SU-DHL-6 (cell line): ENCODE data around the gene AQP9.

Experiments used
- H2AFZ ChIP-seq: fragments of 200-600 bp; sonication (generic); 2 replicates; pipeline ENCODE4 v1.6.1; 2014; ENCODE audit warnings: low read depth, mild to moderate bottlenecking, moderate library complexity, mixed read lengths, antibody characterized with exemption, low read length; ENCODE audit not compliant: severe bottlenecking
- H3F3A ChIP-seq: fragments of 200-600 bp; shearing (Covaris generic); 2 replicates; pipeline ENCODE4 v1.6.0; 2016; ENCODE audit warnings: antibody characterized with exemption, mild to moderate bottlenecking; ENCODE audit not compliant: insufficient read depth
- H3K27ac ChIP-seq: fragments of 200-600 bp; sonication (generic); 2 replicates; pipeline ENCODE4 v1.5.1; 2016; ENCODE audit warnings: low read depth, mild to moderate bottlenecking, low read length, moderate library complexity, mixed read lengths
- H3K27me3 ChIP-seq: fragments of 200-600 bp; sonication (generic), shearing (Covaris generic); 2 replicates; pipeline ENCODE4 v1.6.0; 2014; ENCODE audit warnings: mild to moderate bottlenecking, low read length
- H3K36me3 ChIP-seq: fragments of 200-600 bp; sonication (generic); 2 replicates; pipeline ENCODE4 v1.6.1; 2014; ENCODE audit warnings: mild to moderate bottlenecking, low read length, mixed read lengths
- H3K4me2 ChIP-seq: fragments of 300-600, 200-600 bp; shearing (Covaris generic), sonication (generic); 2 replicates; pipeline ENCODE4 v1.6.0; 2014; ENCODE audit warnings: low read length, low read depth, mild to moderate bottlenecking; ENCODE audit not compliant: poor library complexity, severe bottlenecking
- H3K4me3 ChIP-seq: fragments of 200-600 bp; sonication (generic); 2 replicates; pipeline ENCODE4 v1.5.1; 2014; ENCODE audit warnings: antibody characterized with exemption, low read length, mild to moderate bottlenecking, mixed read lengths; ENCODE audit not compliant: insufficient read depth, poor library complexity, severe bottlenecking
- H3K79me2 ChIP-seq: fragments of 200-600 bp; sonication (generic); 2 replicates; pipeline ENCODE4 v1.6.1; 2014; ENCODE audit warnings: mild to moderate bottlenecking, low read length, moderate library complexity; ENCODE audit not compliant: insufficient read depth
- H3K9ac ChIP-seq: fragments of 200-600 bp; sonication (generic); 2 replicates; pipeline ENCODE4 v1.7.0; 2014; ENCODE audit warnings: mild to moderate bottlenecking, low read length
- H3K9me2 ChIP-seq: fragments of 200-600 bp; sonication (generic); replicated peaks from 2 replicates; pipeline ENCODE4 v1.6.1; 2014; ENCODE audit warnings: low read length; ENCODE audit not compliant: insufficient read depth
- H3K9me3 ChIP-seq: fragments of 200-600 bp; sonication (generic); 2 replicates; pipeline ENCODE4 v1.6.1; 2014; ENCODE audit warnings: low read length, mixed read lengths; ENCODE audit not compliant: insufficient read depth
- H4K20me1 ChIP-seq: fragments of 200-600 bp; sonication (generic); 2 replicates; pipeline ENCODE4 v1.6.1; 2014; ENCODE audit warnings: low read depth, mild to moderate bottlenecking, antibody characterized with exemption, low read length, moderate library complexity, mixed read lengths
- CTCF ChIP-seq: fragments of 200-600 bp; sonication (generic); IDR thresholded peaks from one replicate; pipeline ENCODE4 v1.5.1; 2017; ENCODE audit warnings: antibody characterized with exemption, mild to moderate bottlenecking, low read length, moderate library complexity; ENCODE audit not compliant: insufficient read depth, poor library complexity, severe bottlenecking
- EZH2phosphoT487 ChIP-seq: fragments of 200-600 bp; sonication (generic), shearing (Covaris generic); conservative IDR thresholded peaks from 2 replicates; pipeline ENCODE4 v1.6.1; 2018; ENCODE audit warnings: mild to moderate bottlenecking, antibody characterized with exemption, low read length, moderate library complexity, mixed read lengths

AQP9 gene

GRCh38 chr15:58137686-58138085 is 495 bp upstream of the AQP9 start:
- no peaks in the 10 kb centered on the region for H3K9me3 ChIP-seq
- no peak overlapping the region for H3K4me2 ChIP-seq
- H3K9me2 ChIP-seq, result no peaks in the 10 kb centered on the region
- TF ChIP-seq EZH2phosphoT487, result no peak
- TF ChIP-seq CTCF, result no peak
- H2AFZ ChIP-seq, result no peak overlapping the region
- H3K27me3 ChIP-seq, result no peaks in the 10 kb centered on the region
- no peaks in the 10 kb centered on the region for H3K79me2 ChIP-seq
- no peak overlapping the region for H3K9ac ChIP-seq
- H3K36me3 ChIP-seq, result no peaks in the 10 kb centered on the region
- H4K20me1 ChIP-seq, result no peaks in the 10 kb centered on the region
- no peaks in the 10 kb centered on the region for H3F3A ChIP-seq
- no peak overlapping the region for H3K4me3 ChIP-seq
- H3K27ac ChIP-seq, result no peak overlapping the region

GRCh38 chr15:58139276-58139988 is 1.3 kb downstream of the AQP9 start:
- Histone ChIP-seq H4K20me1 (no peaks in the 10 kb centered on the region), H3K9me2 (no peaks in the 10 kb centered on the region), H3K36me3 (no peaks in the 10 kb centered on the region), H3K4me3 (no peak overlapping the region), H2AFZ (no peak overlapping the region), H3K9me3 (no peaks in the 10 kb centered on the region), H3K4me2 (no peak overlapping the region), H3K27me3 (peaks cover 3% of the 10 kb centered on the region; the same call in 1 of the 2 replicates), H3K27ac (no peak overlapping the region), H3K79me2 (no peaks in the 10 kb centered on the region), H3F3A (no peaks in the 10 kb centered on the region), H3K9ac (no peak overlapping the region)
- TF ChIP-seq EZH2phosphoT487 (no peak), CTCF (no peak)

DNA sequence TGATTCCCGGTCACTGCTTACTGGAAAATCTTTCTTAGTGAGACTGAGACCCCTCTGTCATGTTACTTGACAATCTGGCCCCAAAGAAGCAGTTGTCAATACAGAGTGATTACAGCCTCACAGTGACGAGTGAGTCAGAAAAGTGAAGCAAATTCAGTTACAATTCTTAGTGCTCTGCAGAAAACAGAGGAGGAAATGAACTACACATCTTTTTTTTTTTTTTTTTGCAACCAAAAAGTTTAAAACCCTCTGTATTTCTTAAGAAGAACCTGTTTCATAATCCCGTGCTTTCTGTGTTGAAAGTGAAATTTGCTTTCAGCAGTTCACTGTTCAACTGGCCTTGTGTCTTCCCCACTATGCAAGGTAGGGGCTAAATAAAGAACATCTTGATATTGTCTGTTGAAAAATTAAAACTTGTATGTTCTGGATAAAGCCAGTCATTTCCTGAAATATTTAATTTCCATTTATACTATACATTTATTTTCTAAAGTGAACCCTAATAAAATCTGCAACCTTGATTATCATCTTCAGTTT is 1.9 kb downstream of the AQP9 start:
- Histone ChIP-seq H3K36me3 (no peaks in the 10 kb centered on the region), H3K9ac (no peak overlapping the region), H3K9me2 (no peaks in the 10 kb centered on the region), H4K20me1 (no peaks in the 10 kb centered on the region), H3K27ac (no peak overlapping the region), H3K4me3 (no peak overlapping the region), H3K79me2 (no peaks in the 10 kb centered on the region), H3F3A (no peaks in the 10 kb centered on the region), H3K4me2 (no peak overlapping the region), H3K9me3 (no peaks in the 10 kb centered on the region), H2AFZ (no peak overlapping the region), H3K27me3 (peaks cover 3% of the 10 kb centered on the region; the same call in 1 of the 2 replicates)
- no peak for TF ChIP-seq CTCF
- TF ChIP-seq EZH2phosphoT487, result no peak
